Type B pancreatic cell (in vitro differentiated cells): ENCODE measurements around the gene TRIM7. TPM values are rescaled to one million over a fixed set of nuclear protein-coding genes. Genes with fewer than 3 reads are reported as not detected.

ENCODE experiments used
- DNase-seq: peaks from one replicate; pipeline ENCODE4 v3.0.0; 2021; ENCODE audit warnings: mixed read lengths; ENCODE audit not compliant: unreplicated experiment; ENCODE audit errors: extremely low spot score
- H3K27ac Mint-ChIP-seq: 2 replicates; pipeline ENCODE4 v1.8.0; 2021; ENCODE audit warnings: mild to moderate bottlenecking, mixed read lengths
- H3K27me3 Mint-ChIP-seq: 2 replicates; pipeline ENCODE4 v1.8.0; 2021; ENCODE audit warnings: mixed read lengths
- H3K36me3 Mint-ChIP-seq: 2 replicates; pipeline ENCODE4 v1.8.0; 2021; ENCODE audit warnings: mixed read lengths
- H3K4me1 Mint-ChIP-seq: one replicate; pipeline ENCODE4 v1.8.0; 2021; ENCODE audit warnings: mixed read lengths; ENCODE audit not compliant: unreplicated experiment
- H3K4me3 Mint-ChIP-seq: 2 replicates; pipeline ENCODE4 v1.8.0; 2021; ENCODE audit warnings: mild to moderate bottlenecking, mixed read lengths
- H3K9me3 Mint-ChIP-seq: 2 replicates; pipeline ENCODE4 v1.8.0; 2021; ENCODE audit warnings: mixed read lengths
- CTCF ChIP-seq: fragments of 200-600 bp; sonication (generic); conservative IDR thresholded peaks from 2 replicates; pipeline ENCODE4 v1.5.0; 2021; ENCODE audit warnings: antibody characterized with exemption, mild to moderate bottlenecking
- total RNA-seq: library from RNA; stranded (reverse); gene quantifications from 2 replicates; pipeline ENCODE4 v1.2.1, GENCODE V29; 2021; ENCODE audit warnings: low replicate concordance

The TRIM7 gene
- total RNA-seq, 1 donor from 2014 or later, result 0.58 TPM

DNA sequence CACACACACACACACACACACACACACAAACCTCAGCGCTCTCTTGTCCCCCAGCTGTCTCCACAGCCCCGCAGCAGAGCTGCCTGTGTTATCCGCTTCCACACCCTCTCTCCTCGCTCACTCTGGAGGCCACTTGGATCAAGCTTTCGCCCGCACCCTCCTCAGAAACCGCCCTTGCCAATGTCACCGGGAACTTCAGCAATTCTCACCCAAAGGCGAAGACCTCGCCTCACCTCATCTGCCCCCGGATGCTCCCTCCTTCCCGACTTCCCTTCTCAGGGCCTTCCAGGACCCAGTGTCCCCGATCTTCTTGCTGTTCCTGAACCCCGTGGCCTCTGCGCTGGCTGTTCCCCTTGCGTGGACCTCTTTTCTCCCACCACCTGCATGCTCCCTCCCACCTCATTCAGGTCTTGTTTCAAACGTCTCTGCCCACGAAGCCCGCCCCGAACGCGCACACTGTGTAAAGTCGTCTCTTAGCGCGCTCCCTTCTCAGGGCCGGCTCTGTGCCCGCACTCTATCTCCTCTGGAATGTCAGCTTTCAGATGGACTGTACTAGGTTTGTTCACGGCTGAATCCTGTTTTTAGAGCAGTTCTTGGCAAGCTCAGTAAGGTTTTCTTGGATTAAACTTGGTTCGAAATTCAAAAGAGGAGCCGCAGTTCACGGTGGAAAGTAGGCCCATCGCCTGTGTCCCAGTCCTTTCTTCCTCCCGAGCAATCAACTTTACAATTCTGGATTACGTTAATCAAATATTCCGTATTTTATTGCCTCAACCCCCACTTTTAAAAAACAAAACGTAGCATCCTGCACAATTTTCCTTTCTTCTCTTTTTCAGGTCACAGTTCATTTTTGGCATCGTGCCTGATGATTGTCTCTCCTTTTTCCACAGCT, 1.0 kb upstream of the TRIM7 start:
- no peaks in the 10 kb centered on the region for H3K9me3 Mint-ChIP-seq
- peaks cover 59% of the 10 kb centered on the region for H3K27me3 Mint-ChIP-seq

GRCh38 chr5:181204113-181204825, 727 bp downstream of the TRIM7 start:
- H3K4me1 Mint-ChIP-seq, result peaks cover 15% of the 10 kb centered on the region
- DNase-seq, result no peak
- peaks cover 75% of the 10 kb centered on the region for H3K27me3 Mint-ChIP-seq
- no peaks in the 10 kb centered on the region for H3K36me3 Mint-ChIP-seq
- H3K9me3 Mint-ChIP-seq, result no peaks in the 10 kb centered on the region
- no peak for TF ChIP-seq CTCF
- peak overlapping the region; percentile 90 for H3K4me3 Mint-ChIP-seq
- no peak overlapping the region for H3K27ac Mint-ChIP-seq

More for the DNA sequence above, 1.0 kb upstream of the TRIM7 start:
- no peak for DNase-seq
- H3K36me3 Mint-ChIP-seq, result no peaks in the 10 kb centered on the region
- H3K4me3 Mint-ChIP-seq, result peak overlapping the region; percentile 98
- TF ChIP-seq CTCF, result no peak
- H3K27ac Mint-ChIP-seq, result peak overlapping the region; percentile 99
- H3K4me1 Mint-ChIP-seq, result peaks cover 15% of the 10 kb centered on the region

GRCh38 chr5:181203777-181204112, 1.3 kb downstream of the TRIM7 start:
- Mint-ChIP-seq H3K9me3 (no peaks in the 10 kb centered on the region), H3K4me3 (peak overlapping the region; percentile 90), H3K36me3 (no peaks in the 10 kb centered on the region), H3K27me3 (peaks cover 78% of the 10 kb centered on the region), H3K4me1 (peaks cover 15% of the 10 kb centered on the region), H3K27ac (no peak overlapping the region)
- no peak for DNase-seq
- TF ChIP-seq CTCF, result no peak

DNA sequence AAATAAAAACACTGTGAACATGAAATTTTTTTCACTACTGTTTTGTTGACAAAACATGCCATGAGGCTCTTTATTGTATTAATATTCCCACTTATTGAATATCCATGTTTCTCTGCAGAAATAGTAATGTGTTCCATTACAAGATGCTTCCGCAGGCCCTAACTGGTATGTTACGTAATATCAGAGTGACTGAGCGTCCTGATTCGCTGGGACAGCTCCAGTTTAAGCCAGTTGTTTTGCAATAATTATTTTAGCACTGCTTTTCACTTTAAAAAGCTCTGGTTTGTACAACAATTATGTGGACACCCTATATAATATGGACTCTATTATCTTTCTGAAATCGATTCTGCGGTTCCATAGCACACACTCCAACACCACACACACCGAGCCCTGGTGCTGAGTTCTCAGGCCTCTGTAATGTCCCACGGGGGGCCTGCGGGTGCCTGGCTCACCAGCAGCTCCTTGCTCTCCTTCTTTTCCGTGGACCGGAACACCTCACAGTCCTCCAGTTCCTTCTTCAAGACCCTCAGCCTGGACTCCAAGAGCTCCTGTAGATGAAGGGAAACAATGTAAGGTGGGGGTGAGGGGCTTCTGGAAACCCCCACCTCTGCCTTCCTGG, 1.8 kb downstream of the TRIM7 start:
- Mint-ChIP-seq H3K36me3 (no peaks in the 10 kb centered on the region), H3K4me1 (peaks cover 15% of the 10 kb centered on the region), H3K27ac (no peak overlapping the region), H3K9me3 (no peaks in the 10 kb centered on the region), H3K4me3 (peak overlapping the region; percentile 90), H3K27me3 (peaks cover 81% of the 10 kb centered on the region)
- TF ChIP-seq CTCF, result no peak
- DNase-seq, result no peak

GRCh38 chr5:181200816-181201215, 4.2 kb downstream of the TRIM7 start:
- TF ChIP-seq CTCF, result no peak
- Mint-ChIP-seq H3K9me3 (no peaks in the 10 kb centered on the region), H3K4me1 (peaks cover 4% of the 10 kb centered on the region), H3K36me3 (no peaks in the 10 kb centered on the region), H3K27ac (no peak overlapping the region), H3K27me3 (peaks cover 67% of the 10 kb centered on the region), H3K4me3 (no peak overlapping the region)
- DNase-seq, result no peak
